A549 treated with DMSO at 1 μM for 4 hours (cell line): ENCODE measurements around the gene AREG. TPM values are rescaled to one million over a fixed set of nuclear protein-coding genes. Genes with fewer than 3 reads are reported as not detected.

Source experiments
- total RNA-seq: library from RNA; stranded (reverse); fragments of 200-300 nt; extraction: Qiagen RNA extraction; gene quantifications from 5 replicates; pipeline ENCODE4 v1.2.3, GENCODE V29; 2022; ENCODE audit warnings: low read depth

The AREG gene, protein sequence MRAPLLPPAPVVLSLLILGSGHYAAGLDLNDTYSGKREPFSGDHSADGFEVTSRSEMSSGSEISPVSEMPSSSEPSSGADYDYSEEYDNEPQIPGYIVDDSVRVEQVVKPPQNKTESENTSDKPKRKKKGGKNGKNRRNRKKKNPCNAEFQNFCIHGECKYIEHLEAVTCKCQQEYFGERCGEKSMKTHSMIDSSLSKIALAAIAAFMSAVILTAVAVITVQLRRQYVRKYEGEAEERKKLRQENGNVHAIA
- total RNA-seq = 69.6 to 88.2 TPM (median 81.0 TPM) in 5 replicates

DNA sequence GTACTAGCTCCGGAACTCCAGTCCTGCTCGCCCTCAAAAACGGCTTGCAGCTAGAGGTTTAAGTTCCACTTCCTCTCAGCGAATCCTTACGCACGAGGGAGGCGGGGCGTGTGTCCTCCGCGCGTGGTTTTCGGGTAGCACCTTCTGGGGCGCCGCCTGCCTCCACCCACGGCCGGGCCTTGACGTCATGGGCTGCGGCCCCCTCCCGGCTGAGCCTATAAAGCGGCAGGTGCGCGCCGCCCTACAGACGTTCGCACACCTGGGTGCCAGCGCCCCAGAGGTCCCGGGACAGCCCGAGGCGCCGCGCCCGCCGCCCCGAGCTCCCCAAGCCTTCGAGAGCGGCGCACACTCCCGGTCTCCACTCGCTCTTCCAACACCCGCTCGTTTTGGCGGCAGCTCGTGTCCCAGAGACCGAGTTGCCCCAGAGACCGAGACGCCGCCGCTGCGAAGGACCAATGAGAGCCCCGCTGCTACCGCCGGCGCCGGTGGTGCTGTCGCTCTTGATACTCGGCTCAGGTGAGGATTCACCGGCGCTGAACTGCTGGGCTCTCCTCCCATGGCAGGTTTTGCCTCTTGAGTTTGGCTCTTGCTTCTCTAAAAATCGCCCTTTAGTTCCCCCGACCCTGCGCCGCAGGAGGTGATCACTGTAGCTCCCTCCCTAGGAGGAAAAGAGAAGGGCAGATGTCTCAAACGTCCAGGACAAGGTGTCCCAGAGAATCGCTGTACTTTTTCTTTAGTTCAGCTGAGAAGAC lies at the start of gene AREG:
AREG (plus strand) TSS at position 246 of the 752 bp plus-strand sequence; CDS start at position 456, 210 bp downstream.

Other genes with a start within 250 kb of the AREG start
- gene EPGN, start 136.7 kb upstream of the AREG start, total RNA-seq = 0.28 TPM in 1 of 5 replicates, not detected in the others
- gene EREG, start 80.0 kb upstream of the AREG start, total RNA-seq = 36.8 to 62.3 TPM (median 54.9 TPM) in 5 replicates